Measurements from ENCODE around the gene FHL1. TPM values are rescaled to one million over a fixed set of nuclear protein-coding genes. Genes with fewer than 3 reads are reported as not detected.

FHL1 gene
- total RNA-seq, 4 donors from 2014 or later = 2,023 to 8,069 (median 7,102) TPM

DNA sequence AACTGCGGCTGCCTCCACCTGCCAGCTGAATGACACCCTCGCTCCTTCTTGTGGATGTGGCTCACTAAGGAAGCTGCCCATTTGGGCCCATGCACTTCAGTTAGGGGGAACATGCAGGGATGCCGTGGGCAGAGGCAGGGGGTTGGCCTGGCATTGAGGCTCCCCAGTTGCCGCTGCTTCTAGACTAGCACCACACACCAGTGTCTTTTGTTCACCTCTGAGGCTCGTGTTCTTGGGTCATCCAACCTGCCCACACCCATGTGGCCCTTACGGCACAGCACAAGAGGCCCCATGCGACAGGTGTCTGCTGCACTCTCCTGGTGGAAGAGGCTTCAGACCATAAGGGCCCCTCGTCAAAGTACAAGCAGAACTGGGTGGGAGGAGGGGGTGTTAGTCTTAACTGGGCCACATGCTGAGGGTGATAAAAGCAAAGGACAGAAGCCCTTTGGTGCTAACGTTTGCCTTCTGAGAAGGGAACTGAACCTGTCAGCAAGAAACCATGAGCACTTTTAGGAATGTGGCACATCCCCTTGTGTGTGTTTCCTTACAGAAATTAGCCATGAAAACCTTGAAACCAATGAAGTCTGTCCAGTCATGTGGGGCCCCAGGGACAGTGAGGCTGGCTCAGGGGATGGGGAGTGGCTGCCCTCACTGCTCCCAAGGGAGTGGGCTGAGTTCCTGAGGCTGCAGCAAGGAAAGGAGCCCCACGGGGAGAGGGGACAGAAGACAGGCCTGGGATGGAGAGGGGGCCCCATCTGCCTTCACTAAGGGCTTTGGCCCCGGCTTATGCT is 64.6 kb downstream of the FHL1 start:
- ATAC-seq = peak; percentile 43 to 60
- Histone ChIP-seq H3K4me1 (peaks cover 0 to 4% of the 10 kb centered on the region in 2 donors), H3K4me3 (no peak overlapping the region), H3K9me3 (no peaks in the 10 kb centered on the region), H3K27me3 (no peaks in the 10 kb centered on the region), H3K36me3 (peaks cover 0 to 15% of the 10 kb centered on the region in 2 donors), H3K27ac (peak overlapping the region; percentile 68 to 92 (median 80))
- intact Hi-C loops (cut with DNase I; ENCODE audit: low total_unique reads) (loop anchor here (5.0 kb wide), 2 partner anchors 40 to 55 kb away; partner anchors contain the start of gene MAP7D3), in situ Hi-C loops (cut with MboI; ENCODE audit: low sequenced_read_pairs in 4 of 4) (loop anchor here in 2 of 4 donors (10.0 kb wide), 2 partner anchors 47 to 53 kb away; no protein-coding TSS in a partner anchor)
- TF ChIP-seq POLR2A (IDR thresholded peaks at IDR 0.05) = peak in 1 of 2 donors; percentile 24
- TF ChIP-seq, protein P1, sequence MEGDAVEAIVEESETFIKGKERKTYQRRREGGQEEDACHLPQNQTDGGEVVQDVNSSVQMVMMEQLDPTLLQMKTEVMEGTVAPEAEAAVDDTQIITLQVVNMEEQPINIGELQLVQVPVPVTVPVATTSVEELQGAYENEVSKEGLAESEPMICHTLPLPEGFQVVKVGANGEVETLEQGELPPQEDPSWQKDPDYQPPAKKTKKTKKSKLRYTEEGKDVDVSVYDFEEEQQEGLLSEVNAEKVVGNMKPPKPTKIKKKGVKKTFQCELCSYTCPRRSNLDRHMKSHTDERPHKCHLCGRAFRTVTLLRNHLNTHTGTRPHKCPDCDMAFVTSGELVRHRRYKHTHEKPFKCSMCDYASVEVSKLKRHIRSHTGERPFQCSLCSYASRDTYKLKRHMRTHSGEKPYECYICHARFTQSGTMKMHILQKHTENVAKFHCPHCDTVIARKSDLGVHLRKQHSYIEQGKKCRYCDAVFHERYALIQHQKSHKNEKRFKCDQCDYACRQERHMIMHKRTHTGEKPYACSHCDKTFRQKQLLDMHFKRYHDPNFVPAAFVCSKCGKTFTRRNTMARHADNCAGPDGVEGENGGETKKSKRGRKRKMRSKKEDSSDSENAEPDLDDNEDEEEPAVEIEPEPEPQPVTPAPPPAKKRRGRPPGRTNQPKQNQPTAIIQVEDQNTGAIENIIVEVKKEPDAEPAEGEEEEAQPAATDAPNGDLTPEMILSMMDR (IDR thresholded peaks at IDR 0.05 in 4 of 5, conservative IDR thresholded peaks at IDR 0.05 in 1 of 5) = peak in 3 of 5 experiments; percentile 43 to 55 (median 54)
- DNase-seq = peak; percentile 54 to 69

DNA sequence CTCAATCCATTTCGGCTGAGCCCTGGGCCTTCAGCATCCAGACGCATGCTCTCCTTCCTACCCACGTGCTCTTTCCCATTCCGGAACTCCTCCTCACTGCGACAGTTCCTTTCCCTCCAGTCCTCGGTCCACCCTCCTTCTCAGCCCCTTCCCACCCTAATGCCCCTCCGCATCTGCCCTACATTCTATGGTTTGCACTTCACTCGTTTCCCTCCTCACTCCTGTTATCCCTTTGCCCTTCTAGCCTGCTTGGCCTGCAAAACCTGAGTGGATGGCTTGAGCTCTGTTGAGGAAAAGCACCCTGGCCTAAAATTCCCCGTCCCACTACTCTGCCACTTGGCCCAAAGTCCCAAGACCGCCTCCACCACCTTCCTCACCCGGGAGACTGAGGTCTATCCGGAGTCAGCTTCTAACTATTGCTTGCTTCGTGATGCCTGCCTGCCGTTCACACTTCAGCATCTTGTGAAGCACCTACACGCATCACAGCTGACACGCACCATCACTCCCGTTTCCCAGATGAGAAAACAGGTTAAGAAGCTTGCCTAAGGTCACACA is 65.3 kb downstream of the FHL1 start:
- ATAC-seq (peak; percentile 21 to 42), DNase-seq (no peak)
- no peak overlapping the region for H3K4me3 ChIP-seq
- H3K4me1 ChIP-seq = peaks cover 0 to 4% of the 10 kb centered on the region in 2 donors
- peak overlapping the region; percentile 68 to 92 (median 80) for H3K27ac ChIP-seq
- intact Hi-C loops (cut with DNase I; ENCODE audit: low total_unique reads) = loop anchor here (5.0 kb wide), 2 partner anchors 40 to 55 kb away; partner anchors contain the start of gene MAP7D3
- H3K9me3 ChIP-seq = no peaks in the 10 kb centered on the region
- in situ Hi-C loops (cut with MboI; ENCODE audit: low sequenced_read_pairs in 4 of 4) = loop anchor here in 2 of 4 donors (10.0 kb wide), 2 partner anchors 48 to 52 kb away; no protein-coding TSS in a partner anchor
- TF ChIP-seq, protein P1 (IDR thresholded peaks at IDR 0.05 in 4 of 5, conservative IDR thresholded peaks at IDR 0.05 in 1 of 5) = no peak
- TF ChIP-seq POLR2A (IDR thresholded peaks at IDR 0.05) = no peak
- no peaks in the 10 kb centered on the region for H3K27me3 ChIP-seq
- peaks cover 0 to 13% of the 10 kb centered on the region in 2 donors for H3K36me3 ChIP-seq

DNA sequence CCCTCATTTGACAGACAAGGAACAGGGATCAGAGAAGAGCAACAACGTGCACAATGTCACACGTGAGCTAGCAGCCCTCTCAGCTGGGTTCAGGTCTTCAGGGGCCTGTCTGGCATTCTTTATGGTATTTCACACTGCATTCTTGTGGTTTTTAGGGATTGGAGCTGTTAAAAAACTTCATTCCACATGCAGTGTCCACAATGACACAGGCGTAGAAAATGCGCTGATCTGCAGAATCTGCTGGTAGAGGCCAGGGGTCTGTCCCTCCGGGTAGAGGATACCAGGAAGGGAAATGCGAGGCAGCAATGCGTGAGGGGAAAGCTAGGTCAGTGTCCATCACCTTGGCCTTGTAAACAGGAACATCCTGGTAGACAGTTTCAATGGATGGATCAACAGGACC is 67.2 kb downstream of the FHL1 start:
- in situ Hi-C loops (cut with MboI; ENCODE audit: low sequenced_read_pairs in 4 of 4) (loop anchor here in 2 of 4 donors (10.0 kb wide), 2 partner anchors 50 kb away; no protein-coding TSS in a partner anchor), intact Hi-C loops (cut with DNase I; ENCODE audit: low total_unique reads) (loop anchor here (5.0 kb wide), 2 partner anchors 38 to 53 kb away; partner anchors contain the start of gene MAP7D3)
- Histone ChIP-seq H3K36me3 (peaks cover 0 to 14% of the 10 kb centered on the region in 2 donors), H3K4me3 (no peak overlapping the region), H3K27ac (peak overlapping the region in 2 of 4 donors; percentile 31 to 92), H3K27me3 (no peaks in the 10 kb centered on the region), H3K9me3 (no peaks in the 10 kb centered on the region), H3K4me1 (no peaks in the 10 kb centered on the region)
- ATAC-seq (no peak), DNase-seq (no peak)
- TF ChIP-seq, protein P1 (IDR thresholded peaks at IDR 0.05 in 4 of 5, conservative IDR thresholded peaks at IDR 0.05 in 1 of 5) = no peak
- no peak for TF ChIP-seq POLR2A (IDR thresholded peaks at IDR 0.05)

DNA sequence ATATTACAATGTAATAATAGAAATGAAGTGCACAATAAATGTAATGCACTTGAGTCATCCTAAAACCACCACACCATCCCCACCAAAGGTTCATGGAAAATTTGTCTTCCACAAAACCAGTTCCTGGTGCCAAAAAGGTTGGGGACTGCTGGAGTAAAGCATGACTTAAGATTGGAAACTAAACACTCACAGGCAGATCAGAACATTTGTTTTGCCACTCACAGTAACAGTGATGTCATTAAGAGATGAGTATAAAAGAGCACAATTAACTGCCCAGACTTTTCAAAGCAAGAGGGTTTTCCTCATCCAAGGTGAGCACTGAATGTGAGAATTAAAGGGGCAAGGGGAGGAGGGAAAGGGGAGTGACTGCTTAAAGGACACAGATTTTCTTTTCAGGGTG is 68.2 kb downstream of the FHL1 start:
- intact Hi-C loops (cut with DNase I; ENCODE audit: low total_unique reads) = no loop called here
- Histone ChIP-seq H3K4me3 (no peak overlapping the region), H3K27me3 (no peaks in the 10 kb centered on the region), H3K27ac (no peak overlapping the region), H3K4me1 (no peaks in the 10 kb centered on the region), H3K36me3 (peaks cover 0 to 18% of the 10 kb centered on the region in 2 donors), H3K9me3 (no peaks in the 10 kb centered on the region)
- ATAC-seq = no peak
- TF ChIP-seq POLR2A (IDR thresholded peaks at IDR 0.05) = no peak
- TF ChIP-seq, protein P1 (IDR thresholded peaks at IDR 0.05 in 4 of 5, conservative IDR thresholded peaks at IDR 0.05 in 1 of 5) = no peak
- no peak for DNase-seq
- in situ Hi-C loops (cut with MboI; ENCODE audit: low sequenced_read_pairs in 4 of 4) = loop anchor here in 2 of 4 donors (10.0 kb wide), 2 partner anchors 49 to 51 kb away; no protein-coding TSS in a partner anchor

Data from gastrocnemius medialis (tissue), 4 donors.